Right atrium auricular region (tissue), 2 donors: Measurements from ENCODE around the gene DNAL1. TPM values are rescaled to one million over a fixed set of nuclear protein-coding genes. Genes with fewer than 3 reads are reported as not detected.

Experiments used
- DNase-seq: peaks from one replicate; pipeline ENCODE4 v3.0.0-alpha.2; 2019; ENCODE audit warnings: low spot score
- H3K27ac ChIP-seq, 2 donors: fragments of 200-600 bp; sonication (generic); 1 replicate in 1 of 2; 2 replicates in 1 of 2; pipeline ENCODE4 v1.5.1; 2016 to 2019
- H3K27me3 ChIP-seq, 2 donors: fragments of 200-600 bp; sonication (generic); one replicate each; pipeline versions ENCODE4 v1.5.1 to v1.6.0; 2017 to 2019
- H3K36me3 ChIP-seq: fragments of 200-600 bp; sonication (generic); one replicate; pipeline ENCODE4 v1.5.1; 2016
- H3K4me1 ChIP-seq, 2 donors: fragments of 200-600 bp; sonication (generic); one replicate each; pipeline versions ENCODE4 v1.5.1 to v1.6.0; 2017 to 2019
- H3K4me3 ChIP-seq, 2 donors: fragments of 200-600 bp; sonication (generic); 1 replicate in 1 of 2; 2 replicates in 1 of 2; pipeline ENCODE4 v1.5.1; 2017 to 2019; ENCODE audit warnings: mild to moderate bottlenecking in 1 of 2, moderate library complexity in 1 of 2
- H3K9me3 ChIP-seq, 2 donors: fragments of 200-600 bp; sonication (generic); one replicate each; pipeline ENCODE4 v1.5.1; 2019
- total RNA-seq, 2 donors: library from RNA; depleted of rRNA; stranded (reverse); fragments of >200 nt; gene quantifications; one replicate each; pipeline ENCODE4 v1.1.0, GENCODE V29; 2016
- TF ChIP-seq, protein P1 (sequence below), 2 donors: fragments of 200-600 bp; sonication (generic); IDR thresholded peaks; one replicate each; pipeline ENCODE4 v1.5.1; 2019; ENCODE audit warnings: antibody characterized with exemption in 2 of 2

Gene DNAL1
- total RNA-seq, 2 donors from 2014 or later: 5.7 to 7.8 TPM

DNA sequence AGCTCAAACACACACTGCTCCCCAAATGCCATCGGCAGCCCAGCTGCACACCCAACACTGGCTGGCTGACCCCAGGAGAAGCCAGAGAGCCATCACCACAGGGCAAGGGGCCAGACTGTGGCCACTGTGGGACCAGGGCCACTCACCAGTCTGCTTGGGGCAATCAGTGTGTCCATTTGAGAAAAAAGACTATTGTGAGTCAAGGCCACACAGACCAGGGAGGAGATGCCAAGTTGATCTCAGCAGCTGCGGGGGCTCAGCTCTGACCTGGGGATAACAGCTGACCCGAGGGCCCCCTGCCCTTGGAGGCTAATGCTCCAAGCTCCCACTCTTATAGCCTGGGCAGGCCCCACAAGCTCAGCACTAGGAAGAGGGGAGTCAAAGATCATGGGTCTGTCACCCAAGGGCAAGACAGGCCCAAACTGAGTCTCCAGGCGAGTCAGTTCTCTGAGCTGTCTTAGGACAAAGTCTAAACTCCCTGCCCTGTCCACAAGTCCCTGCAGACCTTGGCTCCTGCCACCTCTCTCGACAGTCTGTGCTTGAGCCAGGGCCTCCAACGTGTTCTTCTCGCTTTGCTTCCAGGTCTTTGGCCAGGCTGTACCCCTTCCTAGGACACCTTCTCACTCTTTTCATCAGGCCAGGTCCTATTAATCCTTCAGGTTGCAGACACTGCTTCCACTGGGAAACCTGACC lies 99.5 kb downstream of the DNAL1 start:
- TF ChIP-seq, protein P1, sequence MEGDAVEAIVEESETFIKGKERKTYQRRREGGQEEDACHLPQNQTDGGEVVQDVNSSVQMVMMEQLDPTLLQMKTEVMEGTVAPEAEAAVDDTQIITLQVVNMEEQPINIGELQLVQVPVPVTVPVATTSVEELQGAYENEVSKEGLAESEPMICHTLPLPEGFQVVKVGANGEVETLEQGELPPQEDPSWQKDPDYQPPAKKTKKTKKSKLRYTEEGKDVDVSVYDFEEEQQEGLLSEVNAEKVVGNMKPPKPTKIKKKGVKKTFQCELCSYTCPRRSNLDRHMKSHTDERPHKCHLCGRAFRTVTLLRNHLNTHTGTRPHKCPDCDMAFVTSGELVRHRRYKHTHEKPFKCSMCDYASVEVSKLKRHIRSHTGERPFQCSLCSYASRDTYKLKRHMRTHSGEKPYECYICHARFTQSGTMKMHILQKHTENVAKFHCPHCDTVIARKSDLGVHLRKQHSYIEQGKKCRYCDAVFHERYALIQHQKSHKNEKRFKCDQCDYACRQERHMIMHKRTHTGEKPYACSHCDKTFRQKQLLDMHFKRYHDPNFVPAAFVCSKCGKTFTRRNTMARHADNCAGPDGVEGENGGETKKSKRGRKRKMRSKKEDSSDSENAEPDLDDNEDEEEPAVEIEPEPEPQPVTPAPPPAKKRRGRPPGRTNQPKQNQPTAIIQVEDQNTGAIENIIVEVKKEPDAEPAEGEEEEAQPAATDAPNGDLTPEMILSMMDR (IDR thresholded peaks at IDR 0.05): no peak
- no peaks in the 10 kb centered on the region for H3K27me3 ChIP-seq
- peak overlapping the region; percentile 76 to 89 for H3K27ac ChIP-seq
- H3K4me1 ChIP-seq: peaks cover 0 to 99% of the 10 kb centered on the region in 2 donors
- H3K9me3 ChIP-seq: no peaks in the 10 kb centered on the region
- H3K36me3 ChIP-seq: peaks cover 6% of the 10 kb centered on the region
- H3K4me3 ChIP-seq: no peak overlapping the region
- no peak for DNase-seq

DNA sequence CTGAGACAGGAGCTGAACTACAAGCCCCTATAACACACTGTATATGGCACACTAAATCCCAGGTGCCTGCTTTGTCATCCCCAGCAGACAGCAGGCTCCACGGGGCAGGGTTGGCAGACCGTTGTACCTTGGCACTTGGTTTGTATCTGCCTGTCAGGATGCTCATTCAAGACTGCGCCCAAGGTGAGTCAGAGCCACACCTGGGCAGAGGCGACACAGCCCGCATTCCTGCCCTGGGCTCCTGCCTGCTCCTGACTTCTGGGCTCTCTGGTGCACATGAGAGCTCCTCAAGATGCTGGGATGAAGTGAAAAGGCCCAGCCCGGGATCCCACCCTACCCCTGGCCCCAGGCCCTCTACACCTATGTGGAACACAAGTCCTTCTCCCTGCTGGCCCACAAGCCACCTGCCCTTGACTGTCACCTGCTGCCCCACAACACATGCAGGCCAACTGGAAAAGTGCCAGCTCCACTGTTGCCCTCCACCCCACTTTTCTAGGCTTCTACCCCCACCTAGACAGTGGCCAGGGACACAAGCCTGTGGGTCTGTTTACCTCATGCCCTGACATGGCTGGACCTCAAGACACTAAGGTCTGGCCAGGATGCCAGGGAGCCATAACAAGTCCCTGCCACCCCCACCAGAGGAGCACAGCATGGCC lies 100.2 kb downstream of the DNAL1 start:
- TF ChIP-seq, protein P1 (IDR thresholded peaks at IDR 0.05): no peak
- no peaks in the 10 kb centered on the region for H3K36me3 ChIP-seq
- no peak overlapping the region for H3K4me3 ChIP-seq
- H3K9me3 ChIP-seq: no peaks in the 10 kb centered on the region
- peak overlapping the region; percentile 76 to 89 for H3K27ac ChIP-seq
- no peak for DNase-seq
- H3K27me3 ChIP-seq: no peaks in the 10 kb centered on the region
- H3K4me1 ChIP-seq: peaks cover 0 to 99% of the 10 kb centered on the region in 2 donors

DNA sequence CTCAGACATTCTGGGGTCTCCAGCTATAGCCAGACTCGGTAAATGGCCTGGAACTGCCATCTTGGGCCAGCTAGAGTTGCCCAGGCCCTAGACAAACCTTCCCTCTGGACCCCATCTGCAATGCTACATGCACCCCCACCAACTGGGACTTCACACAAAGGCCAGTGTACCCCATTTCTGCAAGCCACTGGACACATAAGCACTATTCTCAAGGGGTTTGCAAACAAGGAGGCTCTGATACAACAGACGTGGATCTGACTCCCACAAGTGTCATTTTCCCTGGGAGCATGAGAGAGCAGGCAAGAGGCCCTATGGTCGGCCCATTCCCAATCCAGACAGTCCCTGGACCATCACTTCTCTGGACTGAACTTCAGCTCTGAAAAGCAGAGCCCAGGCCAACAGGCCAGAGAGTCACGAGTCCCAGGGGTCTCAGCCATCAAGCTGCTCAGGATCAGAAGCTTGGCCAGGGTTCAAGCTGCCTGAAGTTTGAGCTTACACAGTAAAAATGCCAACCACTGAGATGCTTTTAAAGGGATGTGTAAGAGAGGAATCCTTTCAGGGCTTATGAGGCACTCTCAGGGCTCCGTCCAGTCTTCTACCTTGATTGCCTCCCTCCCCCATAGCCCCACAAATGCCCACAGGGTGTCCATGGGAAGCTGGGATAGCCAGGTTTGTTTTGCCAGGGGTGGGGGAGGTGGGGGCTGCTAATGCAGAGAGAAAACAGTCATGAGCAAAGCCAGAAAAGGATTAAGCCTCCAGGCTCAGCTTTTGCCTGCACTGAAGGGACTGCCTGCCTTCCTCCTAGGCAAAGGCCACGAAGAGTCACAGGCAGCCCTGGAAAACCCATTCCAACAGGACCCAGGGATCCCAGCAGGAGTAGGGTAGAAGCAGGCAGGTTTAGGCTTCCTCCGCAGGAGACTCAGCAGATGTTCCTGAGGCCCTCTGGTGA lies 101.1 kb downstream of the DNAL1 start:
- Histone ChIP-seq H3K27me3 (no peaks in the 10 kb centered on the region), H3K4me1 (peaks cover 0 to 99% of the 10 kb centered on the region in 2 donors), H3K36me3 (no peaks in the 10 kb centered on the region), H3K4me3 (no peak overlapping the region), H3K9me3 (no peaks in the 10 kb centered on the region), H3K27ac (peak overlapping the region; percentile 76 to 89)
- no peak for DNase-seq
- TF ChIP-seq, protein P1 (IDR thresholded peaks at IDR 0.05): no peak

DNA sequence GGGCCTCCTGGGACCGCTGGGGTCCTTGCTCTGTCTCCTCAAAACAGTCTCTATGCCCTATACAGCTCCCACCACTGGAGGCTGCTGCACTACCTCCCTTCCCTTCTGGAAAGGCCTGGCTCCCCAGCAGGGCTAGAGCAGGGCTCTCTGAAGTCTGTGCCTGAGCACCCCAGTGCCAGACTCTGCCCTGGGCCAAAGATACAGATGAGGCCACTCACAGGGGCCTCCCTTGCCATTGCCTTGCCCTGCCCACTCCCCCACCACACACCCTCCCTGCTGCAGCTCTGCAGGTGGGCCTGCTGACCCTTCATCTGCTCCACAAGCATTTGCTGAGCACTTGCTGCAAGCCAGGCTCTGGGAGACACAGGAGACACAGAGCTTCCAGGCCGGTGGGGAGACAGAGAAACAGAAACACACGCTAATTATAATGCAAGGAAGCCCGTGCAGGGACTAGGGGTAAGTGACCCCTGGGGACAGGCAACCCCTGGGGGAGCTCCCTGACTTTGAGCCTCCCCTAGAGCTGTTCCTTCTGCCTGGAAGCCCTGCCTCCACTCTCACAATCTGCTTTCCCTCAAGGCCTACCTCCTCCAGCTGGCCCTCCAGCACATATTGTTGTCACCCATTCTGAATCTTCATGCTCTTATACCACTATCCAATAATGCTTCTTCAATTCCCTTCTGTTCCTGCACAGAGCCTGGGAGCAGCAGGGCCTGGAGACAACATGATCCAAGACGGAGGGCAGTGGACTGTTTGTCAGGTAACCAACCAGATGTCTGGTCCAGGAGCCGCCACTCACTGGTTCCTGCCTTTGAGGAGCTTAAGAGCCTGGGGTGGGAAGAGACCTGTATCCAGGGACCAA lies 102.0 kb downstream of the DNAL1 start:
- TF ChIP-seq, protein P1 (IDR thresholded peaks at IDR 0.05): peak in 1 of 2 donors; percentile 46
- Histone ChIP-seq H3K4me1 (peaks cover 0 to 99% of the 10 kb centered on the region in 2 donors), H3K4me3 (no peak overlapping the region), H3K9me3 (no peaks in the 10 kb centered on the region), H3K36me3 (no peaks in the 10 kb centered on the region), H3K27ac (peak overlapping the region; percentile 76 to 89), H3K27me3 (no peaks in the 10 kb centered on the region)
- DNase-seq: no peak
